Measurements from ENCODE around the gene CGB1. TPM values are rescaled to one million over a fixed set of nuclear protein-coding genes. Genes with fewer than 3 reads are reported as not detected.
"Not testable (repeated sequence)": the region's sequence is repeated elsewhere in the genome, so short reads cannot be mapped to it uniquely, and the experiment has no call there.

CGB1 gene
- polyA plus RNA-seq, 1 donor (not counting 4 experiments of a cell fraction or from before 2014, with no cell fraction given), result not detected

- not testable (repeated sequence) for H3K4me2 ChIP-seq (ENCODE audit: control insufficient read depth, extremely low read depth, insufficient read depth, low read depth, low read length); H3K27me3 ChIP-seq (ENCODE audit: control insufficient read depth, extremely low read depth, insufficient read depth, low read length); H3K4me1 ChIP-seq (ENCODE audit: control insufficient read depth, extremely low read depth, insufficient read depth, low read length)
Measured at GRCh38 chr19:49038557-49039276, 2.0 kb upstream of the CGB1 start.

DNA sequence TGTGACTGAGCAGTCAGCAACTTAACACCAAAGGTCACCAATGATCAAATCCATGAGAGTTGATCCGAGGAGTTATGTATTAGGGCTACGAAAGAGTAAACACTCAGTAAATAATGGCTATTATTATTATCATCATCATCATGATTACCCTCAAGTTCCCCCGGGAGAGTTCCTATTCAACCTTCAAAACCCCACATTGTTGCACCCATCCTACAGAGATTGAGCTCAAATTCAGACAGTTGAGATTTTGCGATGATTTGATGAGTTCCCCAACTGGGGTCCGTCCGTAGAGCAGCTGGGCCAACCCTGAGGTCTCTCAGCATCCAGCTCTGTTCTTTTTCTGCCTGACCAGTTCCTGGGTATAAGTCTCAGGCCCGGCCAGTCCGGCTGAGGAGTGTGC lies 1.4 kb upstream of the CGB1 start:
- not testable (repeated sequence) for FAIRE-seq

More at GRCh38 chr19:49038557-49039276, 2.0 kb upstream of the CGB1 start:
- dilution Hi-C loops (cut with MboI; ENCODE audit: extremely low pct_ligation_motif_present, low sequenced_read_pairs); H2AFZ ChIP-seq (ENCODE audit: control insufficient read depth, low read length); DNase-seq (ENCODE audit: low read depth, low spot score); FAIRE-seq; H3K9ac ChIP-seq (ENCODE audit: control insufficient read depth, extremely low read depth, insufficient read depth, low read length); H3K4me3 ChIP-seq (ENCODE audit: control insufficient read depth in 2 of 3, extremely low read depth in 1 of 3, insufficient read depth in 2 of 3, low read depth in 1 of 3, low read length in 3 of 3); H3K36me3 ChIP-seq (ENCODE audit: control insufficient read depth in 2 of 2, extremely low read depth in 1 of 2, insufficient read depth in 2 of 2, low read length in 2 of 2); H4K20me1 ChIP-seq (ENCODE audit: control insufficient read depth, extremely low read depth, insufficient read depth, low read length); H3K79me2 ChIP-seq (ENCODE audit: control insufficient read depth, insufficient read depth, low read length); H3K9me1 ChIP-seq (ENCODE audit: control insufficient read depth, extremely low read depth, insufficient read depth, low read length); H3K27ac ChIP-seq (ENCODE audit: control insufficient read depth, insufficient read depth, low read length); H3K9me3 ChIP-seq (ENCODE audit: control insufficient read depth, low read depth, low read length): not testable (repeated sequence)

DNA sequence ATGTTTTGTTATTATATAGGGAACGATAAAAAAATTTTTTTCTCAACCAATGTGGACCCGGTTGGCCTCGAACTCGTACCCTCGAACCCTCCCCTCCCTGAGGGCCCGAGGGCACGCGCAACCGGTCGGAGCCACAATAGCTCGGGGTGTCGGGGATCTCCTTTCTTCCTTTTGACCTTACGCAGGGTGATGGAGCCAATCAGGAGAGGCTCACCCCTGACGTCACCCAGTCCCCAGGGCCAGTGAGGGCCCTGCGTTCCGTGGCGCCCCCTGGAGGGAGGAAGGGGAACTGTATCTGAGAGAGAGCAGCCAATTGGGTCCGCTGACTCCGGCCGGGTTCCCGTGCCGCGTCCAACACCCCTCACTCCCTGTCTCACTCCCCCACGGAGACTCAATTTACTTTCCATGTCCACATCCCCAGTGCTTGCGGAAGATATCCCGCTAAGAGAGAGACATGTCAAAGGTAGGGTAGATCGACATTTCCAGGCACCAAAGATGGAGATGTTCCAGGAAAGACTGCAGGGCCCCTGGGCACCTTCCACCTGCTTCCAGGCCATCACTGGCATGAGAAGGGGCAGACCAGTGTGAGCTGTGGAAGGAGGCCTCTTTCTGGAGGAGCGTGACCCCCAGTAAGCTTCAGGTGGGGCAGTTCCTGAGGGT lies 4.9 kb downstream of the CGB1 start, which contains the start of gene CGB2:
Gene CGB2 (plus strand): TSS at position 249 of the 660 bp plus-strand sequence. CDS start 206 bp downstream, at position 455.
- H2AFZ ChIP-seq (ENCODE audit: control insufficient read depth, low read length); DNase-seq (ENCODE audit: low read depth, low spot score); H3K27me3 ChIP-seq (ENCODE audit: control insufficient read depth, extremely low read depth, insufficient read depth, low read length); H3K4me1 ChIP-seq (ENCODE audit: control insufficient read depth, extremely low read depth, insufficient read depth, low read length); H3K79me2 ChIP-seq (ENCODE audit: control insufficient read depth, insufficient read depth, low read length); H3K4me2 ChIP-seq (ENCODE audit: control insufficient read depth, extremely low read depth, insufficient read depth, low read depth, low read length); H3K4me3 ChIP-seq (ENCODE audit: control insufficient read depth in 2 of 3, extremely low read depth in 1 of 3, insufficient read depth in 2 of 3, low read depth in 1 of 3, low read length in 3 of 3); H3K9me3 ChIP-seq (ENCODE audit: control insufficient read depth, low read depth, low read length); H3K27ac ChIP-seq (ENCODE audit: control insufficient read depth, insufficient read depth, low read length); FAIRE-seq; H3K9me1 ChIP-seq (ENCODE audit: control insufficient read depth, extremely low read depth, insufficient read depth, low read length); dilution Hi-C loops (cut with MboI; ENCODE audit: extremely low pct_ligation_motif_present, low sequenced_read_pairs); H3K36me3 ChIP-seq (ENCODE audit: control insufficient read depth in 2 of 2, extremely low read depth in 1 of 2, insufficient read depth in 2 of 2, low read length in 2 of 2); H3K9ac ChIP-seq (ENCODE audit: control insufficient read depth, extremely low read depth, insufficient read depth, low read length); H4K20me1 ChIP-seq (ENCODE audit: control insufficient read depth, extremely low read depth, insufficient read depth, low read length): not testable (repeated sequence)
- TF ChIP-seq CTCF (optimal IDR thresholded peaks at IDR 0.05 in 1 of 3, IDR thresholded peaks at IDR 0.05 in 1 of 3, conservative IDR thresholded peaks at IDR 0.05 in 1 of 3; ENCODE audit: extremely low read depth in 1 of 3, insufficient read depth in 2 of 3, low read length in 3 of 3), result peak in 2 of 3 experiments; percentile 46

More for the DNA sequence above, 1.4 kb upstream of the CGB1 start:
- H2AFZ ChIP-seq (ENCODE audit: control insufficient read depth, low read length); H3K9me3 ChIP-seq (ENCODE audit: control insufficient read depth, low read depth, low read length); DNase-seq (ENCODE audit: low read depth, low spot score); H3K27ac ChIP-seq (ENCODE audit: control insufficient read depth, insufficient read depth, low read length); H3K4me3 ChIP-seq (ENCODE audit: control insufficient read depth in 2 of 3, extremely low read depth in 1 of 3, insufficient read depth in 2 of 3, low read depth in 1 of 3, low read length in 3 of 3); H3K27me3 ChIP-seq (ENCODE audit: control insufficient read depth, extremely low read depth, insufficient read depth, low read length); H3K79me2 ChIP-seq (ENCODE audit: control insufficient read depth, insufficient read depth, low read length); H3K9ac ChIP-seq (ENCODE audit: control insufficient read depth, extremely low read depth, insufficient read depth, low read length); H4K20me1 ChIP-seq (ENCODE audit: control insufficient read depth, extremely low read depth, insufficient read depth, low read length); H3K36me3 ChIP-seq (ENCODE audit: control insufficient read depth in 2 of 2, extremely low read depth in 1 of 2, insufficient read depth in 2 of 2, low read length in 2 of 2); dilution Hi-C loops (cut with MboI; ENCODE audit: extremely low pct_ligation_motif_present, low sequenced_read_pairs); H3K9me1 ChIP-seq (ENCODE audit: control insufficient read depth, extremely low read depth, insufficient read depth, low read length); H3K4me1 ChIP-seq (ENCODE audit: control insufficient read depth, extremely low read depth, insufficient read depth, low read length); H3K4me2 ChIP-seq (ENCODE audit: control insufficient read depth, extremely low read depth, insufficient read depth, low read depth, low read length): not testable (repeated sequence)

GRCh38 chr19:49030323-49030722 lies 6.4 kb downstream of the CGB1 start:
- H3K9me3 ChIP-seq (ENCODE audit: control insufficient read depth, low read depth, low read length); H3K4me1 ChIP-seq (ENCODE audit: control insufficient read depth, extremely low read depth, insufficient read depth, low read length); H3K79me2 ChIP-seq (ENCODE audit: control insufficient read depth, insufficient read depth, low read length); H3K4me2 ChIP-seq (ENCODE audit: control insufficient read depth, extremely low read depth, insufficient read depth, low read depth, low read length); dilution Hi-C loops (cut with MboI; ENCODE audit: extremely low pct_ligation_motif_present, low sequenced_read_pairs); FAIRE-seq; H4K20me1 ChIP-seq (ENCODE audit: control insufficient read depth, extremely low read depth, insufficient read depth, low read length); DNase-seq (ENCODE audit: low read depth, low spot score); H3K4me3 ChIP-seq (ENCODE audit: control insufficient read depth in 2 of 3, extremely low read depth in 1 of 3, insufficient read depth in 2 of 3, low read depth in 1 of 3, low read length in 3 of 3); H3K9ac ChIP-seq (ENCODE audit: control insufficient read depth, extremely low read depth, insufficient read depth, low read length); H2AFZ ChIP-seq (ENCODE audit: control insufficient read depth, low read length); H3K27ac ChIP-seq (ENCODE audit: control insufficient read depth, insufficient read depth, low read length); H3K9me1 ChIP-seq (ENCODE audit: control insufficient read depth, extremely low read depth, insufficient read depth, low read length); H3K36me3 ChIP-seq (ENCODE audit: control insufficient read depth in 2 of 2, extremely low read depth in 1 of 2, insufficient read depth in 2 of 2, low read length in 2 of 2); H3K27me3 ChIP-seq (ENCODE audit: control insufficient read depth, extremely low read depth, insufficient read depth, low read length): not testable (repeated sequence)
